Inflammatory macrophage treated with lipopolysaccharide for 1 hour (primary cell): ENCODE measurements around the gene E2F3.

Experiments
- DNase-seq, 2 donors: peaks; one replicate each; pipeline ENCODE4 v3.0.0-alpha.2; 2020 to 2022

The E2F3 gene

GRCh38 chr6:20538131-20538662 is 136.5 kb downstream of the E2F3 start:
- no peak for DNase-seq

- no peak for DNase-seq
These were observed 137.2 kb downstream of the E2F3 start for GRCh38 chr6:20538907-20539306.

GRCh38 chr6:20539387-20539786 is 137.7 kb downstream of the E2F3 start:
- no peak for DNase-seq

GRCh38 chr6:20540683-20541082 is 139.0 kb downstream of the E2F3 start:
- DNase-seq = peak; percentile 72 to 86

- DNase-seq = peak; percentile 64 to 87
These were observed 139.7 kb downstream of the E2F3 start for GRCh38 chr6:20541382-20541781.

GRCh38 chr6:20542927-20543602 is 141.4 kb downstream of the E2F3 start:
- DNase-seq = peak; percentile 29 to 36
